HG03521 (cell line): ENCODE results near the gene FBXW2.

Source experiments
- ATAC-seq: cut with Tn5 transposase; IDR thresholded peaks from one replicate; pipeline ENCODE4 v1.9.1; 2021; ENCODE audit warnings: mild to moderate bottlenecking, moderate library complexity; ENCODE audit not compliant: unreplicated experiment

The FBXW2 gene

GRCh38 chr9:120780367-120780766, 12.8 kb downstream of the FBXW2 start:
- no peak for ATAC-seq

GRCh38 chr9:120779227-120779626, 14.0 kb downstream of the FBXW2 start:
- no peak for ATAC-seq

- ATAC-seq = no peak
Measured at GRCh38 chr9:120778758-120779157, 14.5 kb downstream of the FBXW2 start.

GRCh38 chr9:120777229-120777628, 16.0 kb downstream of the FBXW2 start:
- no peak for ATAC-seq

- no peak for ATAC-seq
Measured at GRCh38 chr9:120776788-120777187, 16.4 kb downstream of the FBXW2 start.

GRCh38 chr9:120775859-120776258, 17.4 kb downstream of the FBXW2 start:
- ATAC-seq = no peak

GRCh38 chr9:120774719-120775118, 18.5 kb downstream of the FBXW2 start:
- ATAC-seq = no peak

GRCh38 chr9:120773256-120773655, 20.0 kb downstream of the FBXW2 start:
- no peak for ATAC-seq

- no peak for ATAC-seq
Measured at GRCh38 chr9:120770931-120771330, 22.3 kb downstream of the FBXW2 start.

GRCh38 chr9:120768886-120769285, 24.3 kb downstream of the FBXW2 start:
- ATAC-seq = no peak

- ATAC-seq = no peak
Measured at GRCh38 chr9:120768247-120768646, 25.0 kb downstream of the FBXW2 start.

- no peak for ATAC-seq
Measured at GRCh38 chr9:120767451-120767850, 25.8 kb downstream of the FBXW2 start.

GRCh38 chr9:120765910-120766425, 27.2 kb downstream of the FBXW2 start:
- no peak for ATAC-seq

- ATAC-seq = no peak
Measured at GRCh38 chr9:120764476-120764875, 28.7 kb downstream of the FBXW2 start.

- ATAC-seq = no peak
Measured at GRCh38 chr9:120761006-120761405, 32.2 kb downstream of the FBXW2 start.

- no peak for ATAC-seq
Measured at GRCh38 chr9:120759755-120760400, 33.3 kb downstream of the FBXW2 start.

- ATAC-seq = no peak
Measured at GRCh38 chr9:120758544-120758943, 34.7 kb downstream of the FBXW2 start.

GRCh38 chr9:120757026-120757913, 35.9 kb downstream of the FBXW2 start:
- ATAC-seq = no peak

- ATAC-seq = no peak
Measured at GRCh38 chr9:120756531-120756930, 36.7 kb downstream of the FBXW2 start.

GRCh38 chr9:120755810-120756434, 37.3 kb downstream of the FBXW2 start:
- ATAC-seq = no peak

GRCh38 chr9:120755044-120755443, 38.2 kb downstream of the FBXW2 start:
- peak; percentile 54 for ATAC-seq

GRCh38 chr9:120750421-120750820, 42.8 kb downstream of the FBXW2 start:
- no peak for ATAC-seq
